Endothelial cell of umbilical vein (primary cell): ENCODE data around the gene SAP130. TPM values are rescaled to one million over a fixed set of nuclear protein-coding genes. Genes with fewer than 3 reads are reported as not detected.
A peak's percentile ranks its signal among the peaks of the same experiment; 100 is the strongest.

Experiments used
- BruUV-seq: library from RNA; stranded (reverse); fragments of 400-500 nt; replicated peaks from 2 replicates; lab custom pipeline; 2021; lab: Mats Ljungman, UMichigan
- CTCF ChIA-PET: fragments of 300-600, 350-600 bp; sonication (Branson Sonifier 250); formaldehyde crosslinking; loops from one replicate; lab custom pipeline; 2021; ENCODE audit warnings: antibody characterized with exemption, inconsistent platforms; lab: Charles Lee
- POLR2A ChIA-PET: fragments of 300-600, 350-600 bp; sonication (Branson Sonifier 250); formaldehyde crosslinking; loops from one replicate; lab custom pipeline; 2021; ENCODE audit warnings: antibody characterized with exemption, inconsistent platforms; lab: Charles Lee
- DNase-seq: peaks from one replicate; pipeline ENCODE4 v3.0.0-alpha.2; 2011; ENCODE audit warnings: low read depth, low spot score
- FAIRE-seq: peaks from 2 replicates; lab custom pipeline; 2011; peaks lifted over from hg19 to GRCh38; lab: Jason Lieb, UNC
- H2AFZ ChIP-seq: 2 replicates; pipeline ENCODE4 v1.6.0; 2012; ENCODE audit warnings: low read depth, low read length, control low read depth, inconsistent platforms
- H3K27ac ChIP-seq: 2 replicates; pipeline ENCODE4 v1.5.1; 2011; ENCODE audit warnings: low read depth, mild to moderate bottlenecking, control low read depth, low read length, moderate library complexity; ENCODE audit not compliant: insufficient read depth
- H3K27me3 ChIP-seq, 2 experiments: 2 replicates each; pipeline versions ENCODE4 v1.6.0 to v1.6.1; 2011; ENCODE audit warnings: low read length in 2 of 2, mixed read lengths in 1 of 2; ENCODE audit not compliant: control insufficient read depth in 2 of 2, insufficient read depth in 2 of 2
- H3K36me3 ChIP-seq, 2 experiments: 2 replicates in 1 of 2; 3 replicates in 1 of 2; pipeline ENCODE4 v1.5.1; 2011; ENCODE audit warnings: low read length in 2 of 2, mild to moderate bottlenecking in 1 of 2, moderate library complexity in 1 of 2; ENCODE audit not compliant: control insufficient read depth in 2 of 2, insufficient read depth in 2 of 2; ENCODE audit errors: extremely low read depth in 1 of 2
- H3K4me1 ChIP-seq: 3 replicates; pipeline ENCODE4 v1.5.1; 2011; ENCODE audit warnings: mild to moderate bottlenecking, low read length; ENCODE audit not compliant: control insufficient read depth, insufficient read depth; ENCODE audit errors: extremely low read depth
- H3K4me2 ChIP-seq: 2 replicates; pipeline ENCODE4 v1.6.1; 2011; ENCODE audit warnings: low read length, control low read depth, mixed read lengths; ENCODE audit not compliant: insufficient read depth
- H3K4me3 ChIP-seq, 3 experiments: fragments of 200-600 bp in 1 of 3; sonication (generic), shearing (Covaris generic) in 1 of 3; replicated peaks in 1 of 3; 2 replicates each; pipeline ENCODE4 v1.5.1; 2011 to 2016; ENCODE audit warnings: control low read depth in 3 of 3, low read length in 3 of 3, mild to moderate bottlenecking in 2 of 3, inconsistent platforms in 1 of 3, low read depth in 1 of 3, moderate library complexity in 1 of 3; ENCODE audit not compliant: insufficient read depth in 1 of 3
- H3K79me2 ChIP-seq: 2 replicates; pipeline ENCODE4 v1.6.0; 2012; ENCODE audit warnings: low read length, inconsistent platforms; ENCODE audit not compliant: control insufficient read depth, insufficient read depth
- H3K9ac ChIP-seq: replicated peaks from 2 replicates; pipeline ENCODE3; 2011; ENCODE audit warnings: low read length, control low read depth; ENCODE audit not compliant: insufficient read depth; ENCODE audit errors: extremely low read depth
- H3K9me1 ChIP-seq: replicated peaks from 3 replicates; pipeline ENCODE4 v1.6.0; 2011; ENCODE audit warnings: mild to moderate bottlenecking, low read length; ENCODE audit not compliant: control insufficient read depth, insufficient read depth; ENCODE audit errors: extremely low read depth
- H3K9me3 ChIP-seq: replicated peaks from 2 replicates; pipeline ENCODE4 v1.5.1; 2012; ENCODE audit warnings: low read length, inconsistent platforms; ENCODE audit not compliant: control insufficient read depth, insufficient read depth
- H4K20me1 ChIP-seq: replicated peaks from 2 replicates; pipeline ENCODE3; 2011; ENCODE audit warnings: mild to moderate bottlenecking, low read length; ENCODE audit not compliant: control insufficient read depth, insufficient read depth; ENCODE audit errors: extremely low read depth
- EZH2 ChIP-seq: IDR thresholded peaks from 2 replicates; pipeline ENCODE4 v1.6.1; 2012; ENCODE audit warnings: borderline replicate concordance, low read depth, mild to moderate bottlenecking, moderate library complexity, low read length, inconsistent platforms; ENCODE audit not compliant: severe bottlenecking
- MYC ChIP-seq: IDR thresholded peaks from one replicate; pipeline ENCODE4 v1.6.1; 2011; ENCODE audit warnings: mild to moderate bottlenecking, low read depth, low read length
- POLR2AphosphoS5 ChIP-seq: IDR thresholded peaks from 2 replicates; pipeline ENCODE4 v1.6.1; 2012; ENCODE audit warnings: low read depth, mild to moderate bottlenecking, control low read depth, low read length, moderate library complexity; ENCODE audit not compliant: insufficient read depth
- dilution Hi-C: fragments of 300-500 bp; cut with MboI; formaldehyde crosslinking; loops from one replicate; pipeline ENCODE4 v1.15.0; 2019; ENCODE audit warnings: low sequenced_read_pairs; ENCODE audit not compliant: extremely low pct_ligation_motif_present
- intact Hi-C: fragments of 100-400 bp; cut with micrococcal nuclease; formaldehyde crosslinking; loops from one replicate; pipeline ENCODE4 v1.10.0; 2022
- polyA plus RNA-seq, 4 experiments: library from polyadenylated mRNA; depleted of rRNA in 3 of 4; stranded (reverse) in 3 of 4; unstranded in 1 of 4; fragments of >200 nt; gene quantifications; 2 replicates each; pipeline versions ENCODE4 v1.2.1 to v1.2.3, GENCODE V29; 2011 to 2012; ENCODE audit warnings: missing spikeins in 1 of 4
- total RNA-seq: library from RNA; stranded (reverse); gene quantifications from 2 replicates; pipeline ENCODE4 v1.2.3, GENCODE V29; 2021
- TF ChIP-seq, protein P1 (sequence below), 2 donors: IDR thresholded peaks; 1 replicate in 1 of 2; 2 replicates in 1 of 2; pipeline ENCODE4 v1.5.1; 2011; ENCODE audit warnings: low read length in 2 of 2, mild to moderate bottlenecking in 2 of 2, moderate library complexity in 2 of 2, control low read depth in 1 of 2, inconsistent platforms in 1 of 2, low read depth in 1 of 2; ENCODE audit not compliant: insufficient read depth in 1 of 2; ENCODE audit errors: extremely low read depth in 1 of 2

The SAP130 gene
- total and polyA plus RNA-seq, 2 donors (not counting 3 experiments of a cell fraction or from before 2014, with no cell fraction given): 26.8 to 34.3 TPM

DNA sequence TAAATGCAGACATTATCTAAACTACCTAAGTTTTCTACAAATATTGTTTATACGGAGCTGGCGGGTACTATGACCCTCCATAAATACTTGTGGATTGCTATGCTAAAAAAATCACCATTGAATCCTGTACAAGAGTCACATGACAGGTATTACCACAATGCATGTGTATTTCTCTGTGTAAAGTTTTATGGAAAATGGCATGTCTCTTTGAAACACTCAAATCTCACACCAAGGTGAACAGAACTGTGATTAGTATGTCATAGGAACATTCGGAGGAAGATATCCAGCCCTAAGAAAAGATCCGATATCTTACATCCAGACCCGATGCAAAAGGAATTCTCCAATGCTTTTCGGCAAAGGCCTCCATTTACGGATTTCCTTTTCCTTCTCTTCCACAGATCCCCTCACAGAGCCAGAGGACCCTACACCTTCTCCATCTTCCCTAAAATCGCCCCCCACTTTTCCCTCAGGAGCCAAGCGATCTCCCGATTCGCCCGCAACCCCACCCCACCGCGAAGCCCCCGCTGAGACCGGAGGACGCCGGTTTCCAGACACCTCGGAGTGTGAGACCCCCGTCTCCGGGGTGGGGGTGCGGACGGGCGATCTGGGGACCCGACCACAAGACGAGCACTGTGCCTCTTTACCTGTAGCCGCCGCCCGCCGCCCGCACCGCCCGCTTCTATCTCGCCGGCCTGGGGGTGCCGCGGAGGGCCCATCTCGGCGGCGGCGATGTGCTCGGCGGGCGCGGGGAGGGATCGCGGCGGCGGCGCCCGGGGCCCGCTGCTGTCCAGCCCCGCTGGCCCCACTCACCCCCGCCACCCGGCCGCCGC, 1.2 kb downstream of the SAP130 start:
- BruUV-seq: no TSS peak

More for the DNA sequence above, 1.2 kb downstream of the SAP130 start:
- CTCF ChIA-PET: interaction anchor here (0.9 kb wide), 1 partner anchor 65 kb away, joined by 3 read pairs; the partner anchor contains the start of gene UGGT1
- Histone ChIP-seq H4K20me1 (no peaks in the 10 kb centered on the region), H3K4me2 (peak overlapping the region; percentile 97), H3K9me3 (no peaks in the 10 kb centered on the region), H3K27me3 (no peaks in the 10 kb centered on the region), H3K9me1 (no peaks in the 10 kb centered on the region), H3K9ac (peak overlapping the region; percentile 84), H2AFZ (peak overlapping the region; percentile 76), H3K79me2 (peaks cover 26% of the 10 kb centered on the region), H3K4me1 (peaks cover 6% of the 10 kb centered on the region), H3K27ac (peak overlapping the region; percentile 46), H3K4me3 (peak overlapping the region; percentile 89 to 96 (median 91)), H3K36me3 (no peaks in the 10 kb centered on the region)
- intact Hi-C loops (loop anchor here (2.0 to 5.0 kb wide), 3 partner anchors 141 to 216 kb away; partner anchors contain the start of gene WDR33), dilution Hi-C loops (no loop called here)
- POLR2A ChIA-PET: no interaction called here
- FAIRE-seq: peak; percentile 43
- peak; percentile 32 for DNase-seq
- TF ChIP-seq, protein P1, sequence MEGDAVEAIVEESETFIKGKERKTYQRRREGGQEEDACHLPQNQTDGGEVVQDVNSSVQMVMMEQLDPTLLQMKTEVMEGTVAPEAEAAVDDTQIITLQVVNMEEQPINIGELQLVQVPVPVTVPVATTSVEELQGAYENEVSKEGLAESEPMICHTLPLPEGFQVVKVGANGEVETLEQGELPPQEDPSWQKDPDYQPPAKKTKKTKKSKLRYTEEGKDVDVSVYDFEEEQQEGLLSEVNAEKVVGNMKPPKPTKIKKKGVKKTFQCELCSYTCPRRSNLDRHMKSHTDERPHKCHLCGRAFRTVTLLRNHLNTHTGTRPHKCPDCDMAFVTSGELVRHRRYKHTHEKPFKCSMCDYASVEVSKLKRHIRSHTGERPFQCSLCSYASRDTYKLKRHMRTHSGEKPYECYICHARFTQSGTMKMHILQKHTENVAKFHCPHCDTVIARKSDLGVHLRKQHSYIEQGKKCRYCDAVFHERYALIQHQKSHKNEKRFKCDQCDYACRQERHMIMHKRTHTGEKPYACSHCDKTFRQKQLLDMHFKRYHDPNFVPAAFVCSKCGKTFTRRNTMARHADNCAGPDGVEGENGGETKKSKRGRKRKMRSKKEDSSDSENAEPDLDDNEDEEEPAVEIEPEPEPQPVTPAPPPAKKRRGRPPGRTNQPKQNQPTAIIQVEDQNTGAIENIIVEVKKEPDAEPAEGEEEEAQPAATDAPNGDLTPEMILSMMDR (IDR thresholded peaks at IDR 0.05; ENCODE audit: extremely low read depth in 1 of 2, insufficient read depth in 1 of 2, low read depth in 1 of 2, low read length in 2 of 2): no peak
- no peak for TF ChIP-seq POLR2AphosphoS5
- TF ChIP-seq EZH2: no peak
- TF ChIP-seq MYC: no peak
